ENCODE data around the gene NT5C3B.

DNA sequence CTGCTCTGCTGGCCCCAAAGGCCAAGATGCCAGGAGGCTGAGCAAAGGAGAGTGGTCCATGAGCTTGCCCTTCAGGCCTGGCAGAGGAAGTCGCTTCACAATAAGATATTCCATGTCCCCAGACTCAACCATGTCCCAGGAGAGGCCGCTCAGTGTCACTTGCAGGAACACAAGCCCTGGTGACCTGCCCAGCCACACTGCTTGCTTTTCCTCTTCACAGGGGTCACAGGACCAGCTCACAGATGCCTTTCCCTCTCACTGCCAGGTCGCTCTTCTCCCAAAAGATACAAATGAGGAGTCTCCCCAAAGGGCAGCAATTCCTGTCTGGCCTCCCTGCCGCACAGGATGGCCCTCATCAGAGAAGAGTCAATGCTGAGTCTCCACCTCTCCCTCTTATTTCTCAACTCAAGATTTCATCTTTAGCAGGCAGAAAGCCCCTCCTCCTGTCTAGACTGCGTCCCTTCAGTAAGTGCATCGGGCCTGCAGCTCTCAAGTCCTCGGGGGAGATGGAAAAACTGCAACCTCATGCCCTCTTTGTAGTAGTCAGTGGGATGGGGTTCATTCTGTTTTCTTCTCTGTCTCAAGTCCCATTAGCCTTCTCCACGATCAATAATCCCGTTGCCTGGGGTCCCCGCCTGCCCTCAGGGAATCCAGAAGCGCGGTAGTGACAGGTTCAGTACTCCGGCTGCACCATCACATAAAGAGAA lies 54.5 kb downstream of the NT5C3B start:
- no peak for TF ChIP-seq EZH2 (IDR thresholded peaks at IDR 0.05; ENCODE audit: insufficient read depth, poor library complexity, severe bottlenecking)
- TF ChIP-seq EZH2phosphoT487 (IDR thresholded peaks at IDR 0.05; ENCODE audit: insufficient read depth, low read depth): no peak

Data from GM23248 (cell line).